HG02623 (cell line): ENCODE measurements around the gene SPSB4.

Experiments
- ATAC-seq: cut with Tn5 transposase; IDR thresholded peaks from one replicate; pipeline ENCODE4 v1.9.1; 2021; ENCODE audit warnings: moderate library complexity; ENCODE audit not compliant: unreplicated experiment

SPSB4 gene

DNA sequence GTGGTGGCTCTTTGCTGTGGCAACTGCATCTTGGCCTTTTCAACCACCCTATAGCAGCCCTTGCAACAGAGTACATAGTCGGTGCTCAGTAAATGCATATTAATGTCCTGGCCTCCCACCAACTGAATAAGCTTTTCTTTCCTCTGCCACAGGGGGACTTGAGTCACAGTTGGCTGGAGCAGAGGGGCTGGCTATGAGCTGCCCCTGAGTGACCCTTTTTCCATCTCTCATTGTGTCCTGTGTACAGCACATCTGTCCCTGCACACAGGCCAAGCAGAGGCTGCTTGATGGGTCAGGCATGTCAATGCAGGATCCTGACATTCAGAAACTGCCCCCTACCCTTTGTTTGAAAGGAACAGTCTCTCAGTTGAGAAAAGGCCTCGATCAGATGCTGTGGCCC, 22.4 kb downstream of the SPSB4 start:
- no peak for ATAC-seq

DNA sequence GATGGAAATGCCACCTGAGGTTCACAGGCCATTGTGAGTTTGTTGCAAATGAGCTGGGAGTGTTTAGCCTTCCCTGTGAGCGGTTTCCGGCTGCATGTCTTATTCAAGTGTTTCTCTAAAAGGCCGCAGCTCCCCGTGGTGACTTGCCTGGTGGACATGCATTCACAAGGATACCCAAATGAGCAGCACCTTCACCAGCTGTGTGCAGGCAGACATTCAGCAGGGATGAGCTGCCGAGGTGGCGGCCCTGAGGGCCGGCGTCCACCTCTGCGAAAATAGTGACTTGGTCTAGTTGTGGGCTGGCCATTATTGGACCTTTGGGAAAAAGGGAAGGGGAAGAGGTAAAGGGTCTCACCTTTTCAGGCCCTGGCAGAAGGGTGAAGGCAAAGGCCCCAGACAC, 23.4 kb downstream of the SPSB4 start:
- ATAC-seq, result no peak

DNA sequence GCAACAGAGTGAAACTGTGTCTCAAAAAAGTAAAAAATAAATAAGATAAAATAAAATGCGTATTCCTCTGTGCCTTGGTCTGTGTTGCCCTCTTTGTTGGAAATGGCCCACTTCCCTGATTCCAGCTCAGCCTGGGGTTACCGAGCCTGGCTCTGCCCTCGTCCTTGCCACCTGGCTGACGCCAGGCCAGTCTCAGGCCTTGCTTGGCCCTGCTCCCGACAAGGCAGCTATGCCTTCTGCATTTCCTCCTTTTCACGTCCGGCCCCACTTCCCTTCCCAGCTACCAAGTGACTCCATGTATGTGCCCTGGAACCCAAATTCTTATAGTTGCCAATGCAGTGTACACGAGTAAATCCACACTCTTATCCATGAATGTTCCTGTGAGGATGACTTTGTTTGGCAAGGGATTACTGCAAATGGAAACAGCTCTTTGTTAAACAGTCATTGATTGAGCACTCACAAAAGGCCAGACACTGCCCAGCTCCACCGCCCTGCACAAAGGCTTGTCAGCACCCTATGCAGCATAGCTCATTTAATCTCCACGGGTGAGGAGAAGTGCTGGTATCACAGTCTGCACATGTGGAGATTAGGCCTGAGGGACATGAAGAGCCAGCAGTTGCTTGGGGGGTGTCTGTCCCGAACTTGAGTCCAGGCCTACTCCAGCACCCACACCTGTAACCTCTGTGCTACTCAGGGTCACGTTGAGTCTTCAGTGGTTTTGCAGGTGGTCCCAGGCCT, 25.1 kb downstream of the SPSB4 start:
- no peak for ATAC-seq

DNA sequence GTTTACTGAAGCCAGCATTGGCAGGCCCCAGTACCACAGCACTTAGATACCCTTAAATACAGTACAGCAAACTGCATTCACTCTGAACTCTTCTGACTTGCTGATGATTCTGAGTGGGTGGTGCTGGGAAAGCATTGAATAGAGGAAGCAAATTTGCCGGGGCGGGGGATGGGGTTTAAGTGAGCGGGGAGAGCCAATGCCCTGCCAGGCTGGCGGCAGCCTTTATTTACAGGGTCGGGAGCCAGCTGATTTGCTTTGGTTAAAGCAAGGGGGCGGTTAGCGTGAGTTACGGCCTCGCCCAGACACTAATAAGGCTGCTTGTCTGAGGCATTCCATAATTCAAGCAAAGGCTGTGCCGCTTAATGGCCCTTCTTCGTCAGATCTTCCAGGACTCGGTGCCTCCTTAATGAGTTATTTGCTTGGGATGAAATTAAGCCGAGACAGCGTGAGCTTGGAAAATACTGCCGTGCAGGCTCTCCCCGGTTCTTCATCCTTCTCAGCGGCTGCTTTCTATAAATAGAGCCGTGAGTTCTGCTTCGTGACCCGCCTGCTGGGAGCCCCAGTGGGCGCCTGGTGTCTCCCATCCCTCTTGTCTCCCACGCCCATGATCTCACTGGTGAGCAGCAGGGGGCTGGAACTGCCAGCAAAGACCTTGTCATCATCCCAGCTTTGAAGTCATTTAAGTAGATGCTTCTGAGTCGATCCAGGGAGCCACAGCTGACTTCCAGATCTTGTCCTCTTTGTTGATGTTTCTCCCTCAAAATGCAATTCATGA, 25.8 kb downstream of the SPSB4 start:
- ATAC-seq, result no peak

- ATAC-seq, result no peak
Measured at GRCh38 chr3:141077631-141078030, 26.5 kb downstream of the SPSB4 start.

DNA sequence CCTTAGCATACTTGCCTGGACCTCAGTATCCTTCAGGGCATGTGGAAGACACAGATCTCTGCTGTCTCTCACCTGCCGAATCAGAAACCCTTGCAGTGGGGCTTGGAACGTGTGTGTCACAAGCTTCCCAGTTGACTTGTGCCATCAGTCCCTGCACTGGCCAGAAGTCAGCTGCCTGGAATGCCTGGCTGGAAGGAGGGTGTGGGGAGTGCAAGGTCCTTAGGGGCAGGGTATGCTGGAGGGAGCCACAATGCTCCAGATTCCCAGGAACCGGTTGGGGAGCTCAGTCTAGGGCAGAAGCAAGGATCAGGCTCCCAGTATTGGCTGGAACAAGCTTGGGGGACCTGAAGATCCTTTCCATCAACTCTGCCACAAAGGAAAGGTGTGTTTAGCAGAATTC, 27.1 kb downstream of the SPSB4 start:
- ATAC-seq, result no peak

- ATAC-seq, result no peak
Measured at GRCh38 chr3:141080431-141080830, 29.3 kb downstream of the SPSB4 start.

GRCh38 chr3:141081141-141081795, 30.1 kb downstream of the SPSB4 start:
- ATAC-seq, result no peak

DNA sequence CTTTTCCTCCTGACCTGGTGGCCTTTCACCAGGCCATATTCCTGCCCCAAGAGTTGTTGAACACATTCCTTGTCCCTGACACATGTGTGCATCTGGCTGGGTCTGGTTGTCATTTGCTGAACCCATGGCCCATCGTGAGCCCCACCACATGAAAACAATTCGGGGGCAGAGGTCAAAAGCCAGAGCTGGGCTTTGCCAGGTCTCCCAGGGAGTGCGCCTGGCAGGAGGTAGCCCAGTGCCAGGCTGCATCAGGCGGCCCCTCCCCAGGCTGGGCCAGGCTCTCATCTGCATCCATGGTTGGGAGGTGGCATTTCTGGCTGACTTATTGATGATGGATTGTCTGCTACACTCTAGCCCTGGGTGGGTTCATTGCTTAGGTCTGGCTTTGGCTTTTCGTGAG, 30.9 kb downstream of the SPSB4 start:
- no peak for ATAC-seq

DNA sequence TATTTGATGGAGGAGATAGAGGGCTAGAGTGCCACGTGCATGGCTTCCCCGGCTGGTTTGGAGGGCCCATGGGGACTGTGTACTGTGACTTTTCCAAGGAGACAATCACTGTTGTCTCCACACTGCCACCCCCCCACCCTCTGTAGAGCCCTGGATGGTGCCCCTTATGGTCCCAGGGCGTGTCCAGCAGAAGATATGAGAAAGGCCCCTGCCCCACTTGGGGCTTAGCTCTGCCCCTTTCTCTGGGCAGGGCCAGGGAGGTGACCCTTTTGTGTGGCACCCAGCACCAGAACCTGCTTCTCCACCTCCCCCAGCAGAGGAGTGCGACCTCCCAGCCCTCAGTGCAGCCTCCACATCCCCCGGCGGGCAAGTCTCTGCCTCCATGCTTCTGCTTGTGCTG, 32.1 kb downstream of the SPSB4 start:
- ATAC-seq, result no peak

- ATAC-seq, result no peak
Measured at GRCh38 chr3:141083836-141084649, 32.9 kb downstream of the SPSB4 start.

DNA sequence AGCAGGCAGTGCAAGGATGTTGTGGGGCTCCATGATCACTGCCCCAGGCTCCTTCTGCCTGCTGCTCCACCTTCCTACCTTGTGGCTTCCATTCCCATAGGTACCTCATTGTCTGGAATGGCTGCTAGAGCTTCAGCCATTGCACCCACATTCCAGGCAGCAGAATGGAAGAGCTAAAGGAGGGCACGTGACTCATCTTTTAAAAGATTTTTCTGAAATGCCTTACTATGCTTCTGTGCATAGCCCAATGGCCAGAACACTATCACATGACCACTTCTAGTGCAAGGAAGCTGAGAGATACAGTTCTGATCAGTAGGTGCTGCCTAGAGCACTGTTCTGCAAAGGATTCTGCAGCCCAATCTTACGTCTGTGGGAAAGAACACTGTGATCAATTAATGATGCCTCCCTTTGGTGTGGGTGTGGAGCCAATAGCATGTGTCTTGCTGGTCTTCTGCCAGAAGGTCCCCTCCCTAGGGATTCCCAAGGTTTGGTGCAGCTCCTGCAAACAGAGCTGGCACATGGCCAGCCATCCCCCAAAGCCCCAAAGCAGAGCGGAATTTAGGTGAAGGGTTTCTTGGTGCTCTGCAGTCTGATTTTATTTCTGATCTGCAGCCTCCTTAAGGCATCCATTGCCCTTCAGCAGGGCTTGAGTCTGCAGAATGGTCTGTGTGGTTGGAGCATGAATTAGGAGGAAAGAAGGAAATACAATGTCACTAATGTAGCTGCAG, 34.4 kb downstream of the SPSB4 start:
- no peak for ATAC-seq

DNA sequence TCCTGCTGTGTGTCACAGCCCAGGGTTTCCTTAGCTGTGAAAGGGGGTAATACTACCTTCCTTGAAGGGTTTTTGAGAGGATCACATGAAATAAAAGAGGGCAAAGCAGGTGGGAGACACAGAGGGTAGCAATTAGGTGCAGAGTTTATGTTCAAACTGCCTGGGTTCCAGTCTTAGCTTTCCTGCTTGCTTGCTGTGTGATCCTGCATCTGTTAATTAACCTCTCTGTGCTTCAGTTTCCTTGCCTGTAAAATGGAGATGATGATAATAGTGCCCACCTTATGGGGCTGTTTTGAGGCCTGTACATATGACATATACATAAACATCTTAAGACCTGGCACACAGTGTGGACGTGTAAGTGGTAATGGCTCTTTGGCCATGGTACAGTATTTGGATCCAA, 35.0 kb downstream of the SPSB4 start:
- ATAC-seq, result no peak

DNA sequence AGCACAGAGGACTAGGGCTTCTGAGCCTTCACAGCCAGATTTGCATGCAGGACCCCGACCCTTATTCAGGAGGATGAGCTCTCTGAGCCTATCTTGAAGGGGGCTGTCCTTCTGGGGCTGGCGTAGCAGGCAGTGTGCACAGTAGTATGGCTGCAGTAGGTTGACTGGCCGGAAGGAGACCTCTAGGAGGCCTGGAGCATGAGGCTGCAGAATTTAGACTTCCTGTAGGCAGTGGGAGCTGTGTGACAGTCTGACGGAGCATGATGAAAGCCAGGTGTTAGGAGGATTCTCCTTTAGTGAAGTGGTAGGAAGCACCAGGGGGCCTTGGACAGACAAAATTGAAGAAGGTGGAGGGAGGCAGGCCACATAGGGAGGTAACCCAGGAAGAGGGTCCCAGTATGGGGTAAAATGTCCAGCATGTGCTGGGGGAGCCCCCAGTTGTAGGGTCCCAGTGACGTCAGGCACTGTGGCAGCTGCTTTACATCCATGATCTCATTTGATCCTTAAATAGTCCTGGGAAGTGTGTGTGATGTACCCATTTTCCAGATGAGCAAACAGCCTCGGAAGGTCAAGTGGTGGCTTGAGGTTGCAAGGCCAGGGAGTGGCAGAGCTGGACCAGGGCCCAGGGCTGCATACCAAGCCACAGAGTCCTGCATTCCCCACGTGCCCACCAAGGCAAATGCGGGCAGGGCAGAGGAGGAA, 36.1 kb downstream of the SPSB4 start:
- no peak for ATAC-seq

DNA sequence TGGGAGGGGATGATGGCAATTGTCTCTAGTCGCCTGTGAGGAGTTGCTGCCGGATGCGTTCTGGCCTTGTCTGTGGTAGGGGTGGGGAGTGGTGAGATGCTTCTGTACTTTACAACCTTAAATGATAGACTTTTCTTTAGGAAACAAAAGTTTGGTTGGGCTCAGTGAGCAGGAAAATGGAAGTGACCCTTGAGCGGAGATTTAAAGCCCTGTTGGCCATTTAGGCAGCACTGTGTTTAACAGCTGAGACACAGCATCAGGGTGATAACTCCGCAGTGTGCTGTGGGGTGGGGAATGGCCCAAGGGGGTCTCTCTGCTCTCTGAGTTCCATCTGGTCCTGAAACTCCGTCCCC, 36.6 kb downstream of the SPSB4 start:
- no peak for ATAC-seq

DNA sequence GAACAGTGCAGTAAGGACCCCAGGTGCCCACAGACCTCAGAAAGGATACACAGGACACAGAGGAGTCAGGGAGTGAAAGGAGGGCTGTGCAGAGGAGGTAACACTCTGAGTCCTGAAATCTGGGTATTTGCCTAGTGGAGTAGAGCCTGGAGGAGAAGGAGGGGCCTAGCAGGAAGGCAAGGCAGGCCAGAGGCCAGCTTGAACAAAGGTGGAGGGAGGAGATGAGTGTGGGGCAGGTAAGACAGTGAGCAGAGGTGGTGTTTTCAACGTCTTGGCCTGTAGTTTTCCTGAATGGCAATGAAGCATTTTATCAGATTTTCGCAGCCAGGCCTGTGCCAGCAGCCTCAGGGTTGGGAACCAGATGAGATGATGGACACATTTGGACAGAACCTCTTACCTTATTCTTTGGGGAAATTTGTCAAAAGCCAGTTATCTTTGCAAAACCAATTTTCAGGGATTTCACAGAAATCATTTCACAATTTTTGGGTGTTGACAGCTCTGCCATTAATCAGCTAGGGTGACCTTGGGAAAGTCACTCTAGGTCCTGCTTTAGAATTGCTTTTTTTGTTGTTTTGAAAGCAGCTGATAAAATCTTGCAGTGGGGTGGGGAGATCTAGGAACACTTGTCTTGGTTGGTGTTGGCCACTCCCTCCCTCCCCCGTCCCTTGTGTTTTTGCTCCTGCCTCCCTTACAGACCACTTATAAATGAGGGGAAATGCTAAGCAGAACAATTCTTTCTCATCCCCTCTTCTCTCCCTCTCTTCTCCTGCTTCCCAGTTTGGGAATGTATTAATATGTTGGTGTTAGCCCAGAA, 38.4 kb downstream of the SPSB4 start:
- no peak for ATAC-seq

DNA sequence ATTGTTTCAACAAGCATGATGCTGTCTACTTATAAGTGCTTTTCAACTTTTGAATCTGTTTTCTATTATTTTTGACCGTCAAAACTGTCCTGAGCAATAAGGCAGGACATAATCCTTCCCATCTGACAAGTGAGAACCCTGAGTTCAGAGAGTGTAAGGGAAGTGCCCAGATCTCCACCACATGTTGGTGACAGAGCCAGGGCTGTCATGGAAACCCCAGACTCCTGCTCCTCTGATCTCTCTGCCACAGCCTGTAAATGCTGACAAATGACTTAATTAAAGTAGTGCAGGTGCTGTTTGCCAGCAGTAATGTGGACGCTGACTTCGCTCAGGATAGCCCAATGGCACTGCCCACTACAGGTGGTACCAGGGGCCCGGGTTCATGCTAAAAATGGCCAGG, 40.3 kb downstream of the SPSB4 start:
- no peak for ATAC-seq

- no peak for ATAC-seq
Measured at GRCh38 chr3:141092663-141093062, 41.5 kb downstream of the SPSB4 start.

DNA sequence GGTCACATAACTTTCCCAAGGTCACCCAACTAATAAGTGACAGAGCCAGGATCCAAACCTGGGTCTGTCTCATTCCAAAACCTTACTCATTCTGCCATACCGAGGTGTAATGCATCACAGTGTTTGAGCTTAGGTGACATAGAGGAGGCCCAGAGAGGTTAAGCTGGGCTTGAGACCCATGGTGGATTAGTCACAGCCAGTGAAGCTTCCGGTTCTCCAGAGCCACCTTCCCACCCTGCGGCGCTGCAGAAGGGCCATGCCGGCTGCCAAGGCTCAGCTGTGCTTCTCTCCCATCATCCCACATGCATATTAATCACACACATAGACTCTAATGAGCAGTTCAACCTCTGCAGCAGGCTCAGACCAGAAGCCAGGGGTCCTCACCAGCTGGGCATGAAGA, 42.2 kb downstream of the SPSB4 start:
- no peak for ATAC-seq
